ENCODE measurements around the gene REV3L. TPM values are rescaled to one million over a fixed set of nuclear protein-coding genes. Genes with fewer than 3 reads are reported as not detected.

The REV3L gene
- total RNA-seq, 2 experiments from 2014 or later = 29.2 to 30.0 TPM

GRCh38 chr6:111464184-111464583 is 18.8 kb downstream of the REV3L start:
- Mint-ChIP-seq H3K4me1 (ENCODE audit: low read depth) (peaks cover 20% of the 10 kb centered on the region), H3K27ac (no peak overlapping the region), H3K36me3 (ENCODE audit: low read depth) (peaks cover 14% of the 10 kb centered on the region), H3K27me3 (ENCODE audit: low read depth) (no peaks in the 10 kb centered on the region), H3K4me3 (no peak overlapping the region), H3K9me3 (ENCODE audit: insufficient read depth) (peaks cover 5% of the 10 kb centered on the region)
- DNase-seq (no peak), ATAC-seq (no peak)
- POLR2A ChIA-PET = no interaction called here
- CTCF ChIA-PET = no interaction called here

GRCh38 chr6:111462770-111463391 is 20.1 kb downstream of the REV3L start:
- POLR2A ChIA-PET = interaction anchor here (0.6 to 1.2 kb wide), 3 partner anchors 22 to 204 kb away, joined by 3 read pairs; a partner anchor contains a TSS
- Mint-ChIP-seq H3K4me1 (ENCODE audit: low read depth) (peaks cover 14% of the 10 kb centered on the region), H3K27me3 (ENCODE audit: low read depth) (no peaks in the 10 kb centered on the region), H3K4me3 (no peak overlapping the region), H3K27ac (no peak overlapping the region), H3K36me3 (ENCODE audit: low read depth) (peaks cover 27% of the 10 kb centered on the region), H3K9me3 (ENCODE audit: insufficient read depth) (peaks cover 8% of the 10 kb centered on the region)
- CTCF ChIA-PET = interaction anchor here (1.4 to 1.8 kb wide), 3 partner anchors 16 to 204 kb away, joined by 4 to 7 read pairs (median 6); a partner anchor contains a TSS
- no peak for DNase-seq
- ATAC-seq = no peak

- H3K9me3 Mint-ChIP-seq (ENCODE audit: insufficient read depth) = peaks cover 8% of the 10 kb centered on the region
- peak overlapping the region; percentile 58 for H3K4me3 Mint-ChIP-seq
- peaks cover 32% of the 10 kb centered on the region for H3K36me3 Mint-ChIP-seq (ENCODE audit: low read depth)
- CTCF ChIA-PET = interaction anchor here (1.1 to 1.8 kb wide), 4 partner anchors 16 to 202 kb away, joined by 4 to 7 read pairs (median 6); a partner anchor contains a TSS
- peak overlapping the region; percentile 55 for H3K27ac Mint-ChIP-seq
- H3K4me1 Mint-ChIP-seq (ENCODE audit: low read depth) = peaks cover 14% of the 10 kb centered on the region
- DNase-seq = no peak
- ATAC-seq = peak; percentile 92
- H3K27me3 Mint-ChIP-seq (ENCODE audit: low read depth) = no peaks in the 10 kb centered on the region
- POLR2A ChIA-PET = no interaction called here
Measured at GRCh38 chr6:111461860-111462259, 21.2 kb downstream of the REV3L start.

- ChIA-PET CTCF (no interaction called here), POLR2A (interaction anchor here (0.6 kb wide), 1 partner anchor 709 kb away, joined by 3 read pairs; no protein-coding TSS in a partner anchor)
- Mint-ChIP-seq H3K36me3 (ENCODE audit: low read depth) (peaks cover 43% of the 10 kb centered on the region), H3K9me3 (ENCODE audit: insufficient read depth) (peaks cover 8% of the 10 kb centered on the region), H3K27me3 (ENCODE audit: low read depth) (no peaks in the 10 kb centered on the region), H3K27ac (no peak overlapping the region), H3K4me3 (no peak overlapping the region), H3K4me1 (ENCODE audit: low read depth) (peaks cover 14% of the 10 kb centered on the region)
- DNase-seq (no peak), ATAC-seq (no peak)
Measured at GRCh38 chr6:111458670-111459232, 24.3 kb downstream of the REV3L start.

GRCh38 chr6:111456208-111456607 is 26.8 kb downstream of the REV3L start:
- Mint-ChIP-seq H3K36me3 (ENCODE audit: low read depth) (peaks cover 41% of the 10 kb centered on the region), H3K9me3 (ENCODE audit: insufficient read depth) (peaks cover 8% of the 10 kb centered on the region), H3K27me3 (ENCODE audit: low read depth) (no peaks in the 10 kb centered on the region), H3K27ac (no peak overlapping the region), H3K4me3 (no peak overlapping the region), H3K4me1 (ENCODE audit: low read depth) (no peaks in the 10 kb centered on the region)
- CTCF ChIA-PET = no interaction called here
- POLR2A ChIA-PET = no interaction called here
- no peak for DNase-seq
- ATAC-seq = no peak

- ATAC-seq = no peak
- Mint-ChIP-seq H3K27ac (no peak overlapping the region), H3K36me3 (ENCODE audit: low read depth) (peaks cover 10% of the 10 kb centered on the region), H3K4me1 (ENCODE audit: low read depth) (no peaks in the 10 kb centered on the region), H3K9me3 (ENCODE audit: insufficient read depth) (no peaks in the 10 kb centered on the region), H3K4me3 (no peak overlapping the region), H3K27me3 (ENCODE audit: low read depth) (no peaks in the 10 kb centered on the region)
- ChIA-PET CTCF (interaction anchor here (0.9 kb wide), 1 partner anchor 192 kb away, joined by 3 read pairs; a partner anchor contains a TSS), POLR2A (no interaction called here)
- DNase-seq = no peak
Measured at GRCh38 chr6:111450636-111451035, 32.4 kb downstream of the REV3L start.

- POLR2A ChIA-PET = no interaction called here
- H3K27me3 Mint-ChIP-seq (ENCODE audit: low read depth) = no peaks in the 10 kb centered on the region
- no peaks in the 10 kb centered on the region for H3K9me3 Mint-ChIP-seq (ENCODE audit: insufficient read depth)
- H3K27ac Mint-ChIP-seq = no peak overlapping the region
- ATAC-seq (no peak), DNase-seq (no peak)
- no peaks in the 10 kb centered on the region for H3K4me1 Mint-ChIP-seq (ENCODE audit: low read depth)
- no peak overlapping the region for H3K4me3 Mint-ChIP-seq
- H3K36me3 Mint-ChIP-seq (ENCODE audit: low read depth) = peaks cover 9% of the 10 kb centered on the region
- CTCF ChIA-PET = no interaction called here
Measured at GRCh38 chr6:111450087-111450486, 32.9 kb downstream of the REV3L start.

- no peaks in the 10 kb centered on the region for H3K9me3 Mint-ChIP-seq (ENCODE audit: insufficient read depth)
- ChIA-PET POLR2A (no interaction called here), CTCF (no interaction called here)
- H3K27me3 Mint-ChIP-seq (ENCODE audit: low read depth) = no peaks in the 10 kb centered on the region
- H3K36me3 Mint-ChIP-seq (ENCODE audit: low read depth) = peaks cover 3% of the 10 kb centered on the region
- no peak overlapping the region for H3K4me3 Mint-ChIP-seq
- DNase-seq (no peak), ATAC-seq (no peak)
- H3K4me1 Mint-ChIP-seq (ENCODE audit: low read depth) = peaks cover 2% of the 10 kb centered on the region
- H3K27ac Mint-ChIP-seq = no peak overlapping the region
Measured at GRCh38 chr6:111449129-111449528, 33.9 kb downstream of the REV3L start.

- H3K27ac Mint-ChIP-seq = no peak overlapping the region
- CTCF ChIA-PET = no interaction called here
- H3K27me3 Mint-ChIP-seq (ENCODE audit: low read depth) = no peaks in the 10 kb centered on the region
- H3K4me3 Mint-ChIP-seq = no peak overlapping the region
- no peaks in the 10 kb centered on the region for H3K9me3 Mint-ChIP-seq (ENCODE audit: insufficient read depth)
- ATAC-seq (no peak), DNase-seq (no peak)
- peaks cover 4% of the 10 kb centered on the region for H3K4me1 Mint-ChIP-seq (ENCODE audit: low read depth)
- POLR2A ChIA-PET = no interaction called here
- peaks cover 5% of the 10 kb centered on the region for H3K36me3 Mint-ChIP-seq (ENCODE audit: low read depth)
Measured at GRCh38 chr6:111447051-111447450, 36.0 kb downstream of the REV3L start.

- Mint-ChIP-seq H3K27ac (no peak overlapping the region), H3K4me3 (no peak overlapping the region), H3K27me3 (ENCODE audit: low read depth) (no peaks in the 10 kb centered on the region), H3K9me3 (ENCODE audit: insufficient read depth) (no peaks in the 10 kb centered on the region), H3K36me3 (ENCODE audit: low read depth) (peaks cover 5% of the 10 kb centered on the region), H3K4me1 (ENCODE audit: low read depth) (peaks cover 10% of the 10 kb centered on the region)
- ChIA-PET POLR2A (no interaction called here), CTCF (interaction anchor here (0.6 kb wide), 1 partner anchor 64 kb away, joined by 3 read pairs; no protein-coding TSS in a partner anchor)
- ATAC-seq = no peak
- DNase-seq = no peak
Measured at GRCh38 chr6:111445861-111446267, 37.2 kb downstream of the REV3L start.

- H3K9me3 Mint-ChIP-seq (ENCODE audit: insufficient read depth) = no peaks in the 10 kb centered on the region
- CTCF ChIA-PET = no interaction called here
- no peak overlapping the region for H3K4me3 Mint-ChIP-seq
- no peak overlapping the region for H3K27ac Mint-ChIP-seq
- no peak for DNase-seq
- no peaks in the 10 kb centered on the region for H3K27me3 Mint-ChIP-seq (ENCODE audit: low read depth)
- H3K36me3 Mint-ChIP-seq (ENCODE audit: low read depth) = peaks cover 5% of the 10 kb centered on the region
- POLR2A ChIA-PET = no interaction called here
- no peak for ATAC-seq
- peaks cover 10% of the 10 kb centered on the region for H3K4me1 Mint-ChIP-seq (ENCODE audit: low read depth)
Measured at GRCh38 chr6:111444794-111445193, 38.2 kb downstream of the REV3L start.

- H3K27me3 Mint-ChIP-seq (ENCODE audit: low read depth) = no peaks in the 10 kb centered on the region
- H3K9me3 Mint-ChIP-seq (ENCODE audit: insufficient read depth) = no peaks in the 10 kb centered on the region
- no peak overlapping the region for H3K4me3 Mint-ChIP-seq
- ChIA-PET POLR2A (interaction anchor here (1.3 kb wide), 1 partner anchor 17 kb away, joined by 4 read pairs; no protein-coding TSS in a partner anchor), CTCF (no interaction called here)
- peaks cover 10% of the 10 kb centered on the region for H3K4me1 Mint-ChIP-seq (ENCODE audit: low read depth)
- ATAC-seq (no peak), DNase-seq (no peak)
- peaks cover 5% of the 10 kb centered on the region for H3K36me3 Mint-ChIP-seq (ENCODE audit: low read depth)
- no peak overlapping the region for H3K27ac Mint-ChIP-seq
Measured at GRCh38 chr6:111441678-111442243, 41.3 kb downstream of the REV3L start.
